ENCODE results near the gene UBE3C.

The UBE3C gene

DNA sequence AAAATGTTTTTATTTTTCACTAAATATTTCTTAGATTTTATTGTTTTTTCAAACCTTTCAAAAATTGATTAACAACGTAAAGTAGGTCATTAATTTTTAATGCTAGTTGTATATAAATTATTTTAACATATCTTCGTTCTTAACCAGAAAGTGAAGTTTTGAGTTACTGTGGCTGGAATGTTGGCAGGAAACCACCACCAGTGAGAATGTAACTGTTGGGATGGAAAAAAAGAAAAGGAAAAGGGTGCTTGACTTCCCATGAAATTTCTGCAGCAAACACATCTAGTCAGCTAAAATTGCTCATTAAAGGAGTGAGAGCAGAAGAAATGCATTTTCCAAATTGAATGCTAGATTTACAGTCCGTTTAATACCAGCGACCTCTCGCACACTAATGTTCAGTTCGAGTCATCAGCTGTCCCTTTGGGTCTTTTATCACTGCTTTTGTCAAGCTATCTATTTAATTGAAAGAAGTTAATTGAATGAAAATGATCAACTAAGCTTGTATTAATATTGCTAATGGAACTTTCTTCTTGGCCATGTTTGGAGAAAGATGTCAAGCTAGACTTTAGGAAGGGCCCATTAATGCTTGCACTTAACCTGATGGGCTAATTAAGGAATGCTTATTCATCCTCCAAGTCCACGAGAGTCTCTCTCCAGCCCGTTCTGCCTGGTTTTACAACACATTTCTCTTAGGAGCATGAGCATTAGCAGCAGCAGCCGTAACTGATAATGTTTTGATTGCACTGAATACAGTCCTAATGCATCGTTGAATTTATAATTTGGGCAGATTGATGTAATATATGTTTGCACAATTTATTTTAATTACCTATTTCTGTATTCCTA is 70.1 kb downstream of the UBE3C start:
- TF ChIP-seq, protein P1, sequence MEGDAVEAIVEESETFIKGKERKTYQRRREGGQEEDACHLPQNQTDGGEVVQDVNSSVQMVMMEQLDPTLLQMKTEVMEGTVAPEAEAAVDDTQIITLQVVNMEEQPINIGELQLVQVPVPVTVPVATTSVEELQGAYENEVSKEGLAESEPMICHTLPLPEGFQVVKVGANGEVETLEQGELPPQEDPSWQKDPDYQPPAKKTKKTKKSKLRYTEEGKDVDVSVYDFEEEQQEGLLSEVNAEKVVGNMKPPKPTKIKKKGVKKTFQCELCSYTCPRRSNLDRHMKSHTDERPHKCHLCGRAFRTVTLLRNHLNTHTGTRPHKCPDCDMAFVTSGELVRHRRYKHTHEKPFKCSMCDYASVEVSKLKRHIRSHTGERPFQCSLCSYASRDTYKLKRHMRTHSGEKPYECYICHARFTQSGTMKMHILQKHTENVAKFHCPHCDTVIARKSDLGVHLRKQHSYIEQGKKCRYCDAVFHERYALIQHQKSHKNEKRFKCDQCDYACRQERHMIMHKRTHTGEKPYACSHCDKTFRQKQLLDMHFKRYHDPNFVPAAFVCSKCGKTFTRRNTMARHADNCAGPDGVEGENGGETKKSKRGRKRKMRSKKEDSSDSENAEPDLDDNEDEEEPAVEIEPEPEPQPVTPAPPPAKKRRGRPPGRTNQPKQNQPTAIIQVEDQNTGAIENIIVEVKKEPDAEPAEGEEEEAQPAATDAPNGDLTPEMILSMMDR (IDR thresholded peaks at IDR 0.05) = no peak

DNA sequence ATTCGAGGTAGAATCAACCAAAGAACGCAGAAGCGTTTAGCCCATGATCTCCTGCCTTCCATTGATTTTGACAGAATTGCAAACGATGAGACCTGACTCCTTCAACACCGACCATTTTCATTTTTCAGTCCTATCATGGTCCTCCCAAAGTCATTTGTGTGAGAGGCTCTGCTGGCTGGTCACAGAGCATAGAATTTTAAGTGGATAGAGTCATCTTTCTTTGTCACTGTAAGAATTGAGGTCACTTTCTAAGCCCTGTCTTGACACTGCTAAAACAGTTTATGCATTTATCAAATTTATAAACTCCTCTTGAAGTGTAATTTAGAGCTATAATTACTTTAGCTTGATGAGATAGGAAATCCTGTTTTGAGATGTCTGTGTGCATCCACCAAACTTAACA is 72.0 kb downstream of the UBE3C start:
- TF ChIP-seq, protein P1 (IDR thresholded peaks at IDR 0.05) = no peak

DNA sequence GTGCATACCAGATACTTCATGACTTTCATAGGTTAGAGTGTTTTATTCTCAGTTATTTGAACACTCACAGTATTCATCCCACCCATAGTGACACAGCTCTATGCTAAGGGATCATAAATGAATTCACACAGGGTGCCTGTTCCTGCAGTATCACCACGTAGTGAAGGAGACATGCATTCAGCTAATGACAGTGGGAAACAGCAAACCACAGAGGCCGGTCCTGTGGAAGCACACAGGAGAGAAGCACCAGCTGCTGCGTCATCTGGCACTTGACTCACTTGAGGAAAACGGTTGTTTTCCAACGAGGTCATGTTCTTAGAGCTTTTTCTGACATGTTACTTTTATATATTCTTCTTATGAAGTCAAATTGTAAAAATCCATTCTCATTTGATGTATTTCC is 73.0 kb downstream of the UBE3C start:
- TF ChIP-seq, protein P1 (IDR thresholded peaks at IDR 0.05) = no peak

DNA sequence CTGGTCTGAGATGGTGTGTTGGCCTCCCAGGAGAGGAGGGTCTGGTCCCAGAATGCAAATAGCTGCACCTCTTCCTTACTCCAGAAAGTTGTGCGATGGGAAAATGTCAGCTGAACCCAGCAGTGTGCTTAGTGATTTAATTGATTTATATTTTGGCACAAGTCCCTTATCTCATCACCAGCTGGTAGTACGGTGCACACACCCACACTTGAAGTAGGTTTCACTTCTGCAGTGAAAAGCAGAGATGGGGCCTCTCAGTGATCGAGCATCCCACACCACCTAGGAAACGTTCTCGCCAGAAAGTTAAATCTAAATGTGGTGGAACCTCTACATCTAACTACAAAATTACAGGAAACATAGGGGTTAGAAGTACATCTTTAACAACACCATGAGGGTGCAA is 80.4 kb downstream of the UBE3C start:
- TF ChIP-seq, protein P1 (IDR thresholded peaks at IDR 0.05) = no peak

DNA sequence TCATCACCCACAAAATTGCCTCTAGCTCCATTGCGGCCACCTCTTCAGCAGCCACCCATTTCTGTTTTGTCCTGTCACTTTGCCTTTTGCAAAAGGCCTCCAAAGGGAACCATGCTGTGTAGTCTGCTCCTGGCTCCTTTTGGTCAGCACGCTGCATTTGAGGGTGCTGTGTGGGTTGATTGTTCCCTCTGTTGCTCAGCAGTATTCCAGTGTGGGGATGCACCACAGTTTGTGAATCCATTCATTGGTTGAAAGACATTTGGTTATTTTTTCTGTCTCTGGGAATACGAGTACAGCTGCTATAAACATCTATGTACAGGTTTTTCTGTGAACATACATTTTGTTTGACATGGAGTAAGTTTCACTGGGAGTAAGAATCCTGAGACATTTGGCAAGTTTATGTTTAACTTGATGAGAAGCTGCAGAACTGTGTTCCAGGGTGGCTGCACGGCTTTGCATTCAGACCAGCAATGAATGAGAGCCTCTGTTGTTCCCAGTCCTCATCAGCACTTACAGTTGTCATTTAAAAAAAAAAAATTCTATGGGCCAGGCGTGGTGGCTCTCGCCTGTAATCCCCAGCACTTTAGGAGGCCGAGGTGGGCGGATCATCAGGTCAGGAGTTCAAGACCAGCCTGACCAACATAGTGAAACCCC is 82.3 kb downstream of the UBE3C start:
- TF ChIP-seq, protein P1 (IDR thresholded peaks at IDR 0.05) = no peak

DNA sequence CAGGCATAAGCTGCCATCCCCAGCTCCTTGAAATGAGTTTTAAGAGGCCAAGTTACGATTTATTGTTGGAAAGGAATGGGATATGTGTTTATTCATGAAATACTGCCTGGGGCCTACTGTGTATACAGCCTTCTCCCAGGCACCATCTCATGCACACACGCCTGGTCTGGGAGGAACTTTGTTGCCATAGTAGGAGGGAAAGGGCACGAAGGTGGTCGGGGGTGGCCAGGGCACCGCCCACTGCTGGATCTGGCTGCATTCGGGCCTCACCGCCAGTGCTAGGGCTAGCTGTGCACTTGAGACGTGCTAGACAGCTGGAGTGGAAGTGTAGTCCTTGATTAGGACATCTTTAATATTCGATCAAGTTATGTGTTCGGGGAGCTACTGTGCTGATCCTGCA is 84.0 kb downstream of the UBE3C start:
- TF ChIP-seq, protein P1 (IDR thresholded peaks at IDR 0.05) = no peak

DNA sequence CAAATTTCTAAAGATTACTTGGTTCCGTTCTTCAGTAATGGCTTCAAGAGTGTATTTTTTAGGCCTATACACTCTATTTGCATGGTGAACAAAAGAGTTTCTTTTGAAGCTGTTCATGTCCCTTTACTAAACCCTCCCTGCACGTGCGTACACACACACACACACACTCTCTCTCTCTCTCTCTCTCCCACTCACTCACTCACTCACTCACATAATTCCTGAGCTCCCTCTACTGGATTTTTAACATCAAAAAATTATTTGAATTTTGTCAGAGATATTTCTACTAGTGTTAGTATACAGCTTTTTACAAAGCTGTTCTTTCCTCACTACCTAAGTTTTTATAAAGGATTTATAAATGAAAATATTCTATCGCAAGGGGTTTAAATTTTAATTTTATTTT is 85.9 kb downstream of the UBE3C start:
- TF ChIP-seq, protein P1 (IDR thresholded peaks at IDR 0.05) = peak; percentile 64
